HG03066 (cell line): ENCODE data around the gene TGFB2.

Experiments
- ATAC-seq: cut with Tn5 transposase; IDR thresholded peaks from one replicate; pipeline ENCODE4 v1.9.1; 2021; ENCODE audit warnings: low read depth; ENCODE audit not compliant: unreplicated experiment

TGFB2 gene

GRCh38 chr1:218413179-218413578 lies 68.0 kb downstream of the TGFB2 start:
- no peak for ATAC-seq

GRCh38 chr1:218414060-218414728 lies 69.1 kb downstream of the TGFB2 start:
- no peak for ATAC-seq

GRCh38 chr1:218415726-218416125 lies 70.6 kb downstream of the TGFB2 start:
- no peak for ATAC-seq

GRCh38 chr1:218421531-218421930 lies 76.4 kb downstream of the TGFB2 start:
- no peak for ATAC-seq

GRCh38 chr1:218424502-218424901 lies 79.4 kb downstream of the TGFB2 start:
- no peak for ATAC-seq

DNA sequence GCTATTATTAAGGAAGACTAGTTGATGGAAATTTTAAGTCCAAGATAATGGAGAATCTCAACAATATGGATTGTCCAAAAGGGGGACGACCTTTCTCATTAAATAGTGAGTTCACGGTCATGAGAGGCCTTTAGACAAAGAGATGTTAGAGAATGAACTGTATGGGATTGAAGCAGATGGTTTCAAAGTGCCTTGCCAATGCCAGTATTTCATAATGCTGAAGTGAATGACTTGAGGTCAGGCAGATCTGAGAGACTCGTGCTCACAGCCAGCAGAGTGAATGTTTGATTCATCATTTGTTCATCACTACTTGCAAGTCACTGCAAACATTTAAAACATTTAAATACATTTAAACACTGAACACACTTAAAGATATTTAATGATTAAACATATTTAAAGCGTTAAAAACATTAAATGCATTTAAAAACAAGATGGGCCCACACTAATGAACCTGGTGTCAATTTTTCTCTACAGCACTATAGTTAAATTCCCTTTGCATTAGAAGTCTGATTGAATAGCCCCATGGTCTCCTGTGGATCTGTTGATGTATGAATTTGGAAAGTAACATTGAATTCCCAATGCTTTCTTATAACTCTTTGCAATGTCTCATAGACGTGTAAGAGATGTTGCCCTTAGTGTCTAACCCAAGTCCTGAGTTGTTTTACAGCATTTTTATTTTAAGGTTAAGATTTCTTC lies 80.7 kb downstream of the TGFB2 start:
- ATAC-seq, result no peak

DNA sequence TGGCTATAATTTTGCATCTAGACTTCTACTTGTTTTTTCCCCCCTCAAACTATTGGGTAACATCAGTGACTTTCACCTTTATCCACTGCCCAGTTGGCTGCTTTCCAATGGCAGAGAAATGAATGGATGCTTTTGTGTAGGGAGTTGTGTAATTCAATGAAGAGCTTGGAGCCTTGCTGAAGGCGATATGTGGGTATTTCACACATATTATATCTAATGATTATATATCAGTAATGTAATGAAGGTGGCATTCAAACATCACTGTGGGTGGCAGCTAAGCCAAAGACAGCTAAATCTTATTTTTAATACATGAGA lies 81.2 kb downstream of the TGFB2 start:
- no peak for ATAC-seq

DNA sequence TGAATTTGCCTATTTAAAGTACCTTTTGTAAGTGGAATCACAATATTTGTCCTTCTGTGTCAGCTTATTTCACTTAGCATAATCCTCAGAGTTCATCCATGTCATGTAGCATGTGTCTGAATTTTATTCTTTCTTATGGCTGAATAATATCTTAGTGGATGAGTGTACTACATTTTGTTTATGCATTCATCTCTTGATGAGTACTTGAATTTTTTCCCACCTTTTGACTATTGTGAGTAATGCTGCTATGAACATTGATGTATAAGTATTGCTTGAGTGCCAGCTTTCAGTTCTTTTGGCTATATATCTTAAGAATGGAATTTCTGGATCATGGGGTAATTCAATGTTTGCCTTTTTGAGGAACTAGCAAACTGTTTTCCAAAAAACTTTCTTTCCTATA lies 84.2 kb downstream of the TGFB2 start:
- ATAC-seq, result no peak

- ATAC-seq, result no peak
Observed at GRCh38 chr1:218430346-218430745, 85.2 kb downstream of the TGFB2 start.

GRCh38 chr1:218430822-218431221 lies 85.7 kb downstream of the TGFB2 start:
- no peak for ATAC-seq

- no peak for ATAC-seq
Observed at GRCh38 chr1:218431476-218431875, 86.3 kb downstream of the TGFB2 start.

- ATAC-seq, result no peak
Observed at GRCh38 chr1:218433744-218434143, 88.6 kb downstream of the TGFB2 start.

DNA sequence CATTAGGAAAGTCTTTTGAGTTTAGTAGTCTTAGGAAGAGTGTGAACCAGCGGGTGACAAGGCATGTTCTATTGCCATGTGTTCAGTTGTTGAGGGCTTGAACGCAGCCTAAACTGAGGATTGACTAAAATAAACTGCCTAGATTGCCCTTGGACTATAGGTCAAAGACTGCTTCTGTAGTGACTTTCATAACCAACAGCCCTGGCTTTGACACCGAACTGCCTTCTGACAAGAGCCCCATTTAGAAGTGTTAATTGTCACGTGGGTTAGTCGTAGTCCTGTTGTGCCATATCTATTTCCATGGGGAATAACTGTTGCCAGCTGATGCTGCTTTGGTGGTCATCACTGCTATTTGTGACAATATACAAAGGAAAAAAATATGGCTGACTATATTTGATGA lies 90.4 kb downstream of the TGFB2 start:
- no peak for ATAC-seq

DNA sequence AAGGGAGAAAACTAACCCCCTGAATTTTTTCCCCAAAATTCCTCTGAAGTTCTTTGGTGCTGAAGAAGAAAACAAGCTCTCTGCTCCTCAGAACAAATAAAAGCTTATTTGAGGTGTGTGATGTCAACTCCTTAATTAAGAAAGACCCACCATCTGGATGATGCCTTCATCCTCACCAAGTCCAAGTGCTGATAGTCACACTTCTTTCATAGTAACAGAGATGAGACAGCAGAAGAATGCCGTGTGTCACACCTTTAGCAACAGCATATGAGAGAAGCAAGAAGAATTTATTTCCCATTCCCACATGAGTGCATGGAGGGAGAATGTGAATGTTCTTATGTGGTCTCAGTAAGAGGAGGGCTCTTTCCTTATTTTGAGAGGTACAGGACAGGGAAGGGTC lies 91.2 kb downstream of the TGFB2 start:
- no peak for ATAC-seq

- ATAC-seq, result no peak
Observed at GRCh38 chr1:218436997-218437396, 91.9 kb downstream of the TGFB2 start.

DNA sequence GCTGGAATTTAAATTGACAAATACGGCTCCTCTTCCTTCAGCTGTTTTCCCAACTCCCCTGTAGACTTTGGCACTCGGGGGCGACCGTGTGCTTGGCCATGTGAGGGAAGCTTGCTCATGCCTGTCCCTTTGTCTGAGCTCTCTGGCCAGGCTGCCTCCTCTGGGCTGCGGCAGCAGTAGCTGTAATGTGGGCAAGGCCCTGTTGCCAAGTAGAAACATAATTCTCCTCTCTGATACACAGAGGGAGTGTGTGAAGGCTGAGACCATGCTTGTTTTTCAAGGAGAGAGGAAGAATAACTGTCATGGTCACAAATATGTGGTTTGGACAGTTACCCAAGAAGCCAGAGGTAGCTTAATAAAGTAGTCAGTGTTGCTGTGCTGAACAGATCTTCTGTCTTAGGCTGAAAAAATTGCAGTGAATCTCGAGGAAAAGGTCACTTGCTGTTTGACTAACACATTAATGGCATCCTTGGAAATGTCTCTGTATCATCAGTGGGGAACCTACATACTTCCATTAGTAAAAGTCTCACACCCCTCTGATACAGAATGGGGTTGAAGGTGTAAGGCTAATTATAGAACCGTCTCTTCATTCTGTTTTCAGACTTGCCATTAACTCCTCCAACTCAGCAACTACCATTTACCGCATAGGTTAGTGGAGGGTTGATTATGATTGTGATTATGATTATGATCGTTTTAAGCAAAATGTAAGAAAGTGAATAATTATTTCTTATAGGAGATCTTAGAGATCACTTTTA lies 94.6 kb downstream of the TGFB2 start:
- no peak for ATAC-seq

- no peak for ATAC-seq
Observed at GRCh38 chr1:218443255-218443654, 98.1 kb downstream of the TGFB2 start.

- no peak for ATAC-seq
Observed at GRCh38 chr1:218444173-218444572, 99.0 kb downstream of the TGFB2 start.

- ATAC-seq, result no peak
Observed at GRCh38 chr1:218444588-218444987, 99.5 kb downstream of the TGFB2 start.

DNA sequence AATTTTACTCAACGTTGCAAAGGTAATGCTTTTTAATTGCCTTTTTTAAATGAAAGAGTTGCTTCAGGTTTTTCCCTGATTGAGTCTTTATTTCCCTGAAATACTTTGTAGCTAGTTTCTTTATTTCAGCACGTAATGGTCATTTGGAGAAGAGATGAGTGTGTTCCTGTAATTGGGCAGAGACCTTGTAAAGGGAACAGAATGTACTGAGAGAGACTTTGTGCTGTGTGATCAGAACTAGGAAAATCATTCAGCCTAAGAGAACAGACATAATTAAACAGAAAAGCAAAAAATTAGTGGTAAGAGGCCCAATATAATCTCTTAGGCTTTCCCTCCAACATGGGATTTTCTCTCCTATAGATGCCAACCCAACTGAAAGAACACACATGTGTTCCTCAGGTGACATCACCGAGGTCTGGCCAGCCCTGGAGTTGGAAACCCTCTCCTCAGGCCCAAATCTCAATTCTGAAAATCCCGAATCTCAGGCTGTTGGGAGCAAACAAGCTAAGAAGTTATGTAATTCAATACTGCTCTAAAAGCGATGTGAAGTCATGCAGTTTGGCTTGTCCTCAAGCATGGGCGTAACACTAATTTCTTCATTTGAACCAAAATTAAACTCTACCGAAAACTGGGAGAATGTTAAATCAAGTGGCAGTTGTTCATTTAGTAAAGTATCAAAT lies 102.0 kb downstream of the TGFB2 start:
- ATAC-seq, result no peak

GRCh38 chr1:218451415-218451814 lies 106.3 kb downstream of the TGFB2 start:
- no peak for ATAC-seq
